GM12878 (cell line): ENCODE measurements around the gene CRAT. TPM values are rescaled to one million over a fixed set of nuclear protein-coding genes. Genes with fewer than 3 reads are reported as not detected.

Experiments used
- ATAC-seq: fragments of 200-7000 bp; cut with Tn5 transposase; 3 replicates; pipeline ENCODE4 v1.9.1; 2020; ENCODE audit warnings: mild to moderate bottlenecking, moderate library complexity
- BruUV-seq: library from RNA; stranded (reverse); fragments of 400-500 nt; replicated peaks from 2 replicates; lab custom pipeline; 2021; lab: Mats Ljungman, UMichigan
- CTCF ChIA-PET: fragments of 300-600 bp; sonication (Branson Sonifier 250); formaldehyde crosslinking; extraction: SDS; loops from one replicate; lab custom pipeline; 2021; ENCODE audit warnings: inconsistent platforms; lab: Yijun Ruan, JAX
- POLR2A ChIA-PET: fragments of 350-600 bp; formaldehyde crosslinking; extraction: SDS; loops from one replicate; lab custom pipeline; 2021; ENCODE audit warnings: inconsistent platforms; lab: Charles Lee
- RAD21 ChIA-PET: fragments of 300-600 bp; sonication (Branson Sonifier 250); formaldehyde crosslinking; loops from one replicate; lab custom pipeline; 2023; ENCODE audit warnings: antibody characterized with exemption; ENCODE audit not compliant: unreplicated experiment; lab: Charles Lee
- SMC1A ChIA-PET: fragments of 300-600 bp; sonication (Branson Sonifier 250); formaldehyde crosslinking; loops from one replicate; lab custom pipeline; 2023; ENCODE audit not compliant: unreplicated experiment, uncharacterized antibody; lab: Charles Lee
- DNase-seq: peaks from one replicate; pipeline ENCODE4 v3.0.0-alpha.2; 2011; ENCODE audit warnings: low read depth, low spot score
- FAIRE-seq: peaks from 3 replicates; lab custom pipeline; 2011; peaks lifted over from hg19 to GRCh38; lab: Jason Lieb, UNC
- H2AFZ ChIP-seq: 2 replicates; pipeline ENCODE4 v1.6.0; 2011; ENCODE audit warnings: low read depth, low read length, control low read depth; ENCODE audit not compliant: control insufficient read depth
- H3K27ac ChIP-seq: 2 replicates; pipeline ENCODE4 v1.5.1; 2011; ENCODE audit warnings: control low read depth; ENCODE audit not compliant: control insufficient read depth, insufficient read depth
- H3K27me3 ChIP-seq, 2 experiments: replicated peaks in 1 of 2; 2 replicates each; pipeline versions ENCODE4 v1.6.0 to v1.6.1; 2011; ENCODE audit warnings: low read length in 1 of 2; ENCODE audit not compliant: control insufficient read depth in 2 of 2, insufficient read depth in 2 of 2
- H3K36me3 ChIP-seq, 2 experiments: 2 replicates each; pipeline ENCODE4 v1.5.1; 2011; ENCODE audit warnings: low read length in 1 of 2; ENCODE audit not compliant: control insufficient read depth in 2 of 2, insufficient read depth in 2 of 2
- H3K4me1 ChIP-seq: 2 replicates; pipeline ENCODE4 v1.6.1; 2011; ENCODE audit warnings: mild to moderate bottlenecking, low read length, moderate library complexity, mixed read lengths; ENCODE audit not compliant: control insufficient read depth, insufficient read depth
- H3K4me2 ChIP-seq: 2 replicates; pipeline ENCODE4 v1.6.0; 2011; ENCODE audit warnings: control low read depth; ENCODE audit not compliant: control insufficient read depth, insufficient read depth
- H3K4me3 ChIP-seq: fragments of 200-600 bp; sonication (generic); 2 replicates; pipeline ENCODE4 v1.5.1; 2016
- H3K79me2 ChIP-seq: 2 replicates; pipeline ENCODE4 v1.6.0; 2011; ENCODE audit warnings: low read length; ENCODE audit not compliant: control insufficient read depth, insufficient read depth
- H3K9ac ChIP-seq: 2 replicates; pipeline ENCODE4 v1.8.0; 2011; ENCODE audit warnings: low read length, control low read depth, mixed read lengths; ENCODE audit not compliant: control insufficient read depth, insufficient read depth
- H3K9me3 ChIP-seq: replicated peaks from 3 replicates; pipeline ENCODE4 v1.5.1; 2011; ENCODE audit warnings: mild to moderate bottlenecking, low read length; ENCODE audit not compliant: control insufficient read depth, insufficient read depth
- H4K20me1 ChIP-seq: 2 replicates; pipeline ENCODE4 v1.6.0; 2011; ENCODE audit not compliant: control insufficient read depth, insufficient read depth
- GATAD2B ChIP-seq: fragments of 450-650 bp; conservative IDR thresholded peaks from 2 replicates; pipeline ENCODE4 v1.6.1; 2017; ENCODE audit warnings: low read depth, mild to moderate bottlenecking, moderate library complexity
- PAX8 ChIP-seq: fragments of 450-650 bp; IDR thresholded peaks from 2 replicates; pipeline ENCODE4 v1.6.1; 2017; ENCODE audit warnings: mild to moderate bottlenecking, moderate library complexity
- SREBF1 ChIP-seq: IDR thresholded peaks from 2 replicates; pipeline ENCODE4 v1.6.1; 2012; ENCODE audit warnings: mild to moderate bottlenecking, low read length
- YY1 ChIP-seq: IDR thresholded peaks from 2 replicates; pipeline ENCODE4 v1.6.1; 2011; ENCODE audit warnings: low read depth, mild to moderate bottlenecking, low read length
- ZNF217 ChIP-seq: fragments of 450-650 bp; IDR thresholded peaks from 2 replicates; pipeline ENCODE4 v1.6.1; 2017; ENCODE audit warnings: antibody characterized with exemption, mild to moderate bottlenecking
- WGBS: methylation state at CpG from one replicate; pipeline ENCODE4 v1.1.6; 2016; ENCODE audit warnings: low lambda C conversion rate; ENCODE audit not compliant: insufficient replicate concordance, insufficient coverage; ENCODE audit errors: missing lambda C conversion rate; 5-methylcytosine and 5-hydroxymethylcytosine counted together
- in situ Hi-C: fragments of 300-500 bp; cut with MboI; formaldehyde crosslinking; loops from 9 replicates; pipeline ENCODE4 v1.14.3; 2018; ENCODE audit warnings: mixed read lengths
- intact Hi-C: fragments of 100-400 bp; cut with micrococcal nuclease; formaldehyde crosslinking; loops from one replicate; pipeline ENCODE4 v1.14.2; 2022; ENCODE audit not compliant: unreplicated experiment
- polyA plus RNA-seq, 11 experiments: library from polyadenylated mRNA; depleted of rRNA in 4 of 11; unstranded in 6 of 11; stranded (reverse) in 5 of 11; fragments of >200 nt; fragmentation: Nextera tagmentation in 4 of 11; fragmentation: Illumina TruSeq in 1 of 11; extraction: Ambion mirVana in 4 of 11; extraction: Trizol in 1 of 11; gene quantifications; 1 replicate in 1 of 11; 2 replicates in 10 of 11; pipeline versions ENCODE4 v1.2.1 to v1.2.3, GENCODE V29; 2011 to 2016; ENCODE audit warnings: inconsistent platforms in 2 of 11, missing spikeins in 2 of 11, low read depth in 1 of 11
- total RNA-seq, 4 experiments: library from RNA; depleted of rRNA in 3 of 4; stranded (reverse); fragments of >200 nt in 3 of 4; fragmentation: Illumina TruSeq in 1 of 4; extraction: Trizol in 1 of 4; gene quantifications; 2 replicates each; pipeline versions ENCODE4 v1.2.1 to v1.2.3, GENCODE V29; 2013 to 2021
- TF ChIP-seq, protein P1 (sequence below): fragments of 450-650 bp; conservative IDR thresholded peaks from 2 replicates; pipeline ENCODE4 v1.6.1; 2017; ENCODE audit warnings: mild to moderate bottlenecking, moderate library complexity
- TF ChIP-seq, protein P2 (sequence below): fragments of 450-650 bp; IDR thresholded peaks from 2 replicates; pipeline ENCODE4 v1.6.1; 2017; ENCODE audit warnings: mild to moderate bottlenecking, moderate library complexity
- TF ChIP-seq, protein P3 (sequence below): IDR thresholded peaks from 2 replicates; pipeline ENCODE4 v1.6.1; 2012; ENCODE audit warnings: mild to moderate bottlenecking, low read depth, low read length

CRAT gene
- total and polyA plus RNA-seq, 10 of the 15 experiments (the other 5 are each of a cell fraction or from before 2014, with no cell fraction given), result 0.10 to 3.4 (median 1.8) TPM

DNA sequence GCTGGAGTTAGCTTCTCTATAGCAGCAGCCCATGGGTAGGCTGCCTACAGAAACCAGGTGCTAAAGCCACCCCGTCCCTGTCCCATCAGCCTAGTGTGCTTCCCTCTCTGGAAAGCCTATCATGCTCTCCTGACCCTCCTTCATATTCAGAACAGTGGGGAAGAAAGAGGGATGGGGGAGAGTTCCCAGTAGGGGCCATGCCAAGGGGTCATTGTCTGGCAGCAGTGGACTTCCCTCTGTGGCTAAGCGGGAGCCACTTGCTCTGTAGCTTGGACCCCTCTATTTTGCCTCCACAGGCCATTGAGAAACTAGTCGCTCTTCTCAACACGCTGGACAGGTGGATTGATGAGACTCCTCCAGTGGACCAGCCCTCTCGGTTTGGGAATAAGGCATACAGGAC lies 18.1 kb upstream of the CRAT start:
- no peak overlapping the region for H3K4me2 ChIP-seq
- no peak for DNase-seq
- intact Hi-C loops, result no loop called here
- H3K79me2 ChIP-seq, result no peaks in the 10 kb centered on the region
- in situ Hi-C loops, result no loop called here
- no peak for ATAC-seq
- no peaks in the 10 kb centered on the region for H3K27me3 ChIP-seq
- TF ChIP-seq SREBF1, result no peak
- TF ChIP-seq, protein P1, sequence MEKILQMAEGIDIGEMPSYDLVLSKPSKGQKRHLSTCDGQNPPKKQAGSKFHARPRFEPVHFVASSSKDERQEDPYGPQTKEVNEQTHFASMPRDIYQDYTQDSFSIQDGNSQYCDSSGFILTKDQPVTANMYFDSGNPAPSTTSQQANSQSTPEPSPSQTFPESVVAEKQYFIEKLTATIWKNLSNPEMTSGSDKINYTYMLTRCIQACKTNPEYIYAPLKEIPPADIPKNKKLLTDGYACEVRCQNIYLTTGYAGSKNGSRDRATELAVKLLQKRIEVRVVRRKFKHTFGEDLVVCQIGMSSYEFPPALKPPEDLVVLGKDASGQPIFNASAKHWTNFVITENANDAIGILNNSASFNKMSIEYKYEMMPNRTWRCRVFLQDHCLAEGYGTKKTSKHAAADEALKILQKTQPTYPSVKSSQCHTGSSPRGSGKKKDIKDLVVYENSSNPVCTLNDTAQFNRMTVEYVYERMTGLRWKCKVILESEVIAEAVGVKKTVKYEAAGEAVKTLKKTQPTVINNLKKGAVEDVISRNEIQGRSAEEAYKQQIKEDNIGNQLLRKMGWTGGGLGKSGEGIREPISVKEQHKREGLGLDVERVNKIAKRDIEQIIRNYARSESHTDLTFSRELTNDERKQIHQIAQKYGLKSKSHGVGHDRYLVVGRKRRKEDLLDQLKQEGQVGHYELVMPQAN, result no peak
- no peak for TF ChIP-seq YY1
- TF ChIP-seq, protein P2, sequence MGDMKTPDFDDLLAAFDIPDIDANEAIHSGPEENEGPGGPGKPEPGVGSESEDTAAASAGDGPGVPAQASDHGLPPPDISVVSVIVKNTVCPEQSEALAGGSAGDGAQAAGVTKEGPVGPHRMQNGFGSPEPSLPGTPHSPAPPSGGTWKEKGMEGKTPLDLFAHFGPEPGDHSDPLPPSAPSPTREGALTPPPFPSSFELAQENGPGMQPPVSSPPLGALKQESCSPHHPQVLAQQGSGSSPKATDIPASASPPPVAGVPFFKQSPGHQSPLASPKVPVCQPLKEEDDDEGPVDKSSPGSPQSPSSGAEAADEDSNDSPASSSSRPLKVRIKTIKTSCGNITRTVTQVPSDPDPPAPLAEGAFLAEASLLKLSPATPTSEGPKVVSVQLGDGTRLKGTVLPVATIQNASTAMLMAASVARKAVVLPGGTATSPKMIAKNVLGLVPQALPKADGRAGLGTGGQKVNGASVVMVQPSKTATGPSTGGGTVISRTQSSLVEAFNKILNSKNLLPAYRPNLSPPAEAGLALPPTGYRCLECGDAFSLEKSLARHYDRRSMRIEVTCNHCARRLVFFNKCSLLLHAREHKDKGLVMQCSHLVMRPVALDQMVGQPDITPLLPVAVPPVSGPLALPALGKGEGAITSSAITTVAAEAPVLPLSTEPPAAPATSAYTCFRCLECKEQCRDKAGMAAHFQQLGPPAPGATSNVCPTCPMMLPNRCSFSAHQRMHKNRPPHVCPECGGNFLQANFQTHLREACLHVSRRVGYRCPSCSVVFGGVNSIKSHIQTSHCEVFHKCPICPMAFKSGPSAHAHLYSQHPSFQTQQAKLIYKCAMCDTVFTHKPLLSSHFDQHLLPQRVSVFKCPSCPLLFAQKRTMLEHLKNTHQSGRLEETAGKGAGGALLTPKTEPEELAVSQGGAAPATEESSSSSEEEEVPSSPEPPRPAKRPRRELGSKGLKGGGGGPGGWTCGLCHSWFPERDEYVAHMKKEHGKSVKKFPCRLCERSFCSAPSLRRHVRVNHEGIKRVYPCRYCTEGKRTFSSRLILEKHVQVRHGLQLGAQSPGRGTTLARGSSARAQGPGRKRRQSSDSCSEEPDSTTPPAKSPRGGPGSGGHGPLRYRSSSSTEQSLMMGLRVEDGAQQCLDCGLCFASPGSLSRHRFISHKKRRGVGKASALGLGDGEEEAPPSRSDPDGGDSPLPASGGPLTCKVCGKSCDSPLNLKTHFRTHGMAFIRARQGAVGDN, result no peak
- TF ChIP-seq PAX8, result no peak
- TF ChIP-seq ZNF217, result no peak
- no peak for TF ChIP-seq GATAD2B
- TF ChIP-seq, protein P3, sequence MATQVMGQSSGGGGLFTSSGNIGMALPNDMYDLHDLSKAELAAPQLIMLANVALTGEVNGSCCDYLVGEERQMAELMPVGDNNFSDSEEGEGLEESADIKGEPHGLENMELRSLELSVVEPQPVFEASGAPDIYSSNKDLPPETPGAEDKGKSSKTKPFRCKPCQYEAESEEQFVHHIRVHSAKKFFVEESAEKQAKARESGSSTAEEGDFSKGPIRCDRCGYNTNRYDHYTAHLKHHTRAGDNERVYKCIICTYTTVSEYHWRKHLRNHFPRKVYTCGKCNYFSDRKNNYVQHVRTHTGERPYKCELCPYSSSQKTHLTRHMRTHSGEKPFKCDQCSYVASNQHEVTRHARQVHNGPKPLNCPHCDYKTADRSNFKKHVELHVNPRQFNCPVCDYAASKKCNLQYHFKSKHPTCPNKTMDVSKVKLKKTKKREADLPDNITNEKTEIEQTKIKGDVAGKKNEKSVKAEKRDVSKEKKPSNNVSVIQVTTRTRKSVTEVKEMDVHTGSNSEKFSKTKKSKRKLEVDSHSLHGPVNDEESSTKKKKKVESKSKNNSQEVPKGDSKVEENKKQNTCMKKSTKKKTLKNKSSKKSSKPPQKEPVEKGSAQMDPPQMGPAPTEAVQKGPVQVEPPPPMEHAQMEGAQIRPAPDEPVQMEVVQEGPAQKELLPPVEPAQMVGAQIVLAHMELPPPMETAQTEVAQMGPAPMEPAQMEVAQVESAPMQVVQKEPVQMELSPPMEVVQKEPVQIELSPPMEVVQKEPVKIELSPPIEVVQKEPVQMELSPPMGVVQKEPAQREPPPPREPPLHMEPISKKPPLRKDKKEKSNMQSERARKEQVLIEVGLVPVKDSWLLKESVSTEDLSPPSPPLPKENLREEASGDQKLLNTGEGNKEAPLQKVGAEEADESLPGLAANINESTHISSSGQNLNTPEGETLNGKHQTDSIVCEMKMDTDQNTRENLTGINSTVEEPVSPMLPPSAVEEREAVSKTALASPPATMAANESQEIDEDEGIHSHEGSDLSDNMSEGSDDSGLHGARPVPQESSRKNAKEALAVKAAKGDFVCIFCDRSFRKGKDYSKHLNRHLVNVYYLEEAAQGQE, result no peak
- no peak overlapping the region for H2AFZ ChIP-seq
- ChIA-PET POLR2A (no interaction called here), SMC1A (no interaction called here), RAD21 (interaction anchor here (0.6 to 1.1 kb wide), 2 partner anchors 331 to 482 kb away, joined by 3 read pairs; no protein-coding TSS in a partner anchor), CTCF (interaction anchor here (0.5 to 11.5 kb wide), 5 partner anchors 10 to 497 kb away, joined by 3 to 175 read pairs (median 4); partner anchors contain the start of genes ENDOG and NTMT1)
- peaks cover 16 to 20% of the 10 kb centered on the region in 2 experiments for H3K36me3 ChIP-seq
- 99% methylated on average over 5 of the region's 5 CpGs for WGBS
- BruUV-seq, result no TSS peak
- no peak for FAIRE-seq
- H3K4me3 ChIP-seq, result no peak overlapping the region
- H3K9ac ChIP-seq, result no peak overlapping the region
- H3K9me3 ChIP-seq, result no peaks in the 10 kb centered on the region
- H4K20me1 ChIP-seq, result no peaks in the 10 kb centered on the region
- H3K4me1 ChIP-seq, result peaks cover 3% of the 10 kb centered on the region; the same call in 1 of the 2 replicates
- no peak overlapping the region for H3K27ac ChIP-seq
